CD14-positive monocyte (primary cell): ENCODE results near the gene MSI2. TPM values are rescaled to one million over a fixed set of nuclear protein-coding genes. Genes with fewer than 3 reads are reported as not detected.

Source experiments
- DNase-seq, 3 donors: peaks; one replicate each; pipeline ENCODE4 v3.0.0-alpha.2; 2011 to 2022
- H2AFZ ChIP-seq: 2 replicates; pipeline ENCODE4 v1.6.0; 2012; ENCODE audit warnings: mild to moderate bottlenecking, low read depth, low read length, inconsistent platforms; ENCODE audit not compliant: insufficient read depth, poor library complexity, severe bottlenecking
- H3K27ac ChIP-seq, 2 donors: 1 replicate in 1 of 2; 2 replicates in 1 of 2; pipeline ENCODE4 v1.5.1; 2012 to 2013; ENCODE audit warnings: low read length in 2 of 2, control low read depth in 1 of 2, inconsistent platforms in 1 of 2, low read depth in 1 of 2, mild to moderate bottlenecking in 1 of 2
- H3K27me3 ChIP-seq, 2 donors: one replicate each; pipeline versions ENCODE4 v1.6.0 to v1.6.1; 2011 to 2013; ENCODE audit warnings: low read length in 2 of 2; ENCODE audit not compliant: control insufficient read depth in 2 of 2, insufficient read depth in 2 of 2
- H3K36me3 ChIP-seq, 2 donors: replicated peaks in 1 of 2; 1 replicate in 1 of 2; 2 replicates in 1 of 2; pipeline versions ENCODE4 v1.5.1 to v1.6.1; 2012 to 2013; ENCODE audit warnings: low read length in 2 of 2, control low read depth in 1 of 2, inconsistent platforms in 1 of 2, mild to moderate bottlenecking in 1 of 2; ENCODE audit not compliant: insufficient read depth in 2 of 2, control insufficient read depth in 1 of 2
- H3K4me1 ChIP-seq, 2 donors: 1 replicate in 1 of 2; 2 replicates in 1 of 2; pipeline versions ENCODE4 v1.5.1 to v1.6.1; 2012 to 2013; ENCODE audit warnings: low read length in 2 of 2, control low read depth in 1 of 2, inconsistent platforms in 1 of 2, mild to moderate bottlenecking in 1 of 2, moderate library complexity in 1 of 2; ENCODE audit not compliant: insufficient read depth in 2 of 2, control insufficient read depth in 1 of 2
- H3K4me2 ChIP-seq: replicated peaks from 2 replicates; pipeline ENCODE3; 2012; ENCODE audit warnings: low read length, moderate library complexity, mild to moderate bottlenecking; ENCODE audit not compliant: poor library complexity, severe bottlenecking; ENCODE audit errors: extremely low read depth
- H3K4me3 ChIP-seq, 3 experiments: fragments of 200-600 bp in 1 of 3; sonication (generic) in 1 of 3; replicated peaks in 1 of 3; 1 replicate in 2 of 3; 2 replicates in 1 of 3; pipeline ENCODE4 v1.5.1; 2011 to 2013; ENCODE audit warnings: low read length in 3 of 3, mild to moderate bottlenecking in 3 of 3, control low read depth in 2 of 3, low read depth in 2 of 3, inconsistent platforms in 1 of 3, moderate library complexity in 1 of 3
- H3K79me2 ChIP-seq: 2 replicates; pipeline ENCODE4 v1.6.0; 2012; ENCODE audit warnings: mild to moderate bottlenecking, control low read depth, inconsistent platforms, low read length, moderate library complexity; ENCODE audit not compliant: insufficient read depth
- H3K9ac ChIP-seq: 2 replicates; pipeline ENCODE4 v1.6.0; 2017; ENCODE audit warnings: low read length, mild to moderate bottlenecking; ENCODE audit not compliant: insufficient read depth, poor library complexity, severe bottlenecking
- H3K9me3 ChIP-seq, 2 donors: replicated peaks in 1 of 2; 1 replicate in 1 of 2; 2 replicates in 1 of 2; pipeline versions ENCODE4 v1.5.1 to v1.6.1; 2012 to 2013; ENCODE audit warnings: low read length in 2 of 2, control low read depth in 1 of 2; ENCODE audit not compliant: control insufficient read depth in 1 of 2, insufficient read depth in 1 of 2
- H4K20me1 ChIP-seq: 2 replicates; pipeline ENCODE4 v1.6.0; 2012; ENCODE audit warnings: mild to moderate bottlenecking, low read length, control low read depth, moderate library complexity; ENCODE audit not compliant: insufficient read depth
- H3K27ac Mint-ChIP-seq, 7 donors: one replicate each; pipeline ENCODE4 v1.8.0; 2020; ENCODE audit warnings: mild to moderate bottlenecking in 7 of 7, mixed read lengths in 7 of 7, moderate library complexity in 6 of 7, inconsistent platforms in 2 of 7
- H3K27me3 Mint-ChIP-seq, 3 donors: one replicate each; pipeline ENCODE4 v1.8.0; 2021 to 2022; ENCODE audit warnings: low read depth in 3 of 3, mild to moderate bottlenecking in 3 of 3, mixed read lengths in 3 of 3, moderate library complexity in 3 of 3, inconsistent platforms in 1 of 3
- H3K36me3 Mint-ChIP-seq, 2 donors: one replicate each; pipeline ENCODE4 v1.8.0; 2020; ENCODE audit warnings: mixed read lengths in 2 of 2, inconsistent platforms in 1 of 2, mild to moderate bottlenecking in 1 of 2
- H3K4me1 Mint-ChIP-seq: one replicate; pipeline ENCODE4 v1.8.0; 2020; ENCODE audit warnings: mild to moderate bottlenecking, mixed read lengths
- H3K4me3 Mint-ChIP-seq, 2 donors: one replicate each; pipeline ENCODE4 v1.8.0; 2020; ENCODE audit warnings: mild to moderate bottlenecking in 2 of 2, mixed read lengths in 2 of 2, moderate library complexity in 1 of 2
- H3K9me3 Mint-ChIP-seq, 7 donors: one replicate each; pipeline ENCODE4 v1.8.0; 2020 to 2022; ENCODE audit warnings: mixed read lengths in 7 of 7, mild to moderate bottlenecking in 6 of 7, moderate library complexity in 6 of 7, inconsistent platforms in 2 of 7
- WGBS: methylation state at CpG from one replicate; pipeline ENCODE4 v1.1.5; 2013; ENCODE audit warnings: missing lambda C conversion rate; ENCODE audit not compliant: insufficient coverage; 5-methylcytosine and 5-hydroxymethylcytosine counted together
- intact Hi-C, 2 donors: fragments of 100-400 bp; cut with micrococcal nuclease; formaldehyde crosslinking; loops; one replicate each; pipeline versions ENCODE4 v1.15.0 to v1.15.1; 2023
- polyA plus RNA-seq, 3 donors: library from polyadenylated mRNA; depleted of rRNA in 1 of 3; unstranded in 2 of 3; stranded (reverse) in 1 of 3; fragments of 300-500 nt in 2 of 3; fragments of >200 nt in 1 of 3; fragmentation: Illumina TruSeq in 2 of 3; gene quantifications; 1 replicate in 2 of 3; 2 replicates in 1 of 3; pipeline ENCODE4 v1.2.3, GENCODE V29; 2012 to 2021
- TF ChIP-seq, protein P1 (sequence below): fragments of 200-600 bp; IDR thresholded peaks from one replicate; pipeline ENCODE4 v1.8.0; 2022; ENCODE audit warnings: antibody characterized with exemption, mild to moderate bottlenecking

MSI2 gene
- polyA plus RNA-seq, 3 donors, result 0.20 to 6.6 (median 0.37) TPM

DNA sequence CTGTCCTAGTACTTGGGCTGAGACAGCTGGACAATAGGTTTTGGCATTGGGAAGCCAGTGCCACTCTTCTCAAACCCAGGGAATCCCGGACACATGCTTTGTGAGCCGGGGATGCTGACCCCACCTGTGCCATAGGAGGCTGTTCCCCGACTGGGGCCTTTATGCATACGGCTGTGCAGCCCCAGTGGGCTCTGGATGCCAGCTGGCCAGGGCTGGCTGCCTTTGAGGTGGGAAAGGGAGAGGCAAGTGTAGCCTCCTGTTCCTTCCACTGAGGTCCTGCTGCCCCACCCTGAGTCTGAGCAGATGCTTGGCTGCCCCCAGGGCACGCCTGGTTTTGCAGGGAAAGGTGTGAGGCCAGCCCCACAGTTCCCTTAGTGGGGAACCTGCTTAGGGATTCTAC lies 383.1 kb downstream of the MSI2 start:
- TF ChIP-seq, protein P1, sequence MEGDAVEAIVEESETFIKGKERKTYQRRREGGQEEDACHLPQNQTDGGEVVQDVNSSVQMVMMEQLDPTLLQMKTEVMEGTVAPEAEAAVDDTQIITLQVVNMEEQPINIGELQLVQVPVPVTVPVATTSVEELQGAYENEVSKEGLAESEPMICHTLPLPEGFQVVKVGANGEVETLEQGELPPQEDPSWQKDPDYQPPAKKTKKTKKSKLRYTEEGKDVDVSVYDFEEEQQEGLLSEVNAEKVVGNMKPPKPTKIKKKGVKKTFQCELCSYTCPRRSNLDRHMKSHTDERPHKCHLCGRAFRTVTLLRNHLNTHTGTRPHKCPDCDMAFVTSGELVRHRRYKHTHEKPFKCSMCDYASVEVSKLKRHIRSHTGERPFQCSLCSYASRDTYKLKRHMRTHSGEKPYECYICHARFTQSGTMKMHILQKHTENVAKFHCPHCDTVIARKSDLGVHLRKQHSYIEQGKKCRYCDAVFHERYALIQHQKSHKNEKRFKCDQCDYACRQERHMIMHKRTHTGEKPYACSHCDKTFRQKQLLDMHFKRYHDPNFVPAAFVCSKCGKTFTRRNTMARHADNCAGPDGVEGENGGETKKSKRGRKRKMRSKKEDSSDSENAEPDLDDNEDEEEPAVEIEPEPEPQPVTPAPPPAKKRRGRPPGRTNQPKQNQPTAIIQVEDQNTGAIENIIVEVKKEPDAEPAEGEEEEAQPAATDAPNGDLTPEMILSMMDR, result no peak
- peaks cover 0 to 1% (median 0%) of the 10 kb centered on the region in 3 donors for H3K27me3 Mint-ChIP-seq
- no peaks in the 10 kb centered on the region for H3K27me3 ChIP-seq

DNA sequence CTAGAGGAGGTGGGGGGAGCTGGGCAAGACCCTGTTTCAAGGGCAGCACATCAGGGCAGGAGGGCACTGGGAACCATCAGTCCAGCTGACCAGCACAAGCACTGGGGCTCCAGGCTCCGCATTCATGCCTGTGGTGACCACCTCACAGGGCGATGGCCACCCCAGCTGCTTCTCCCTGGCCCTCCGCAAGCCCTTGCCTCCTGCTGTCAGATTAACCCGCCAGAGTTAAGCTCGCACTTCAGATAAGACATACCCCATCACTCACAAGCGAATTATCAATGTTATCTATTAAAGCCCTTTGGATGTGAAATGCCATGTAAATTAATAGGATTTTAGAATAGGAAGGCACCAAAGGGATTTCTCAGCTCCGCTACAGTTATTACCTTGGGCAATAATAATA lies 383.8 kb downstream of the MSI2 start:
- intact Hi-C loops, result no loop called here
- Histone ChIP-seq H3K27me3 (no peaks in the 10 kb centered on the region), H3K36me3 (no peaks in the 10 kb centered on the region), H3K79me2 (no peaks in the 10 kb centered on the region), H3K4me3 (no peak overlapping the region), H3K4me1 (no peaks in the 10 kb centered on the region), H3K9ac (no peak overlapping the region), H2AFZ (no peak overlapping the region), H3K27ac (no peak overlapping the region), H4K20me1 (no peaks in the 10 kb centered on the region), H3K9me3 (no peaks in the 10 kb centered on the region), H3K4me2 (no peak overlapping the region)
- Mint-ChIP-seq H3K27ac (peak overlapping the region in 1 of 7 donors; percentile 54), H3K4me3 (no peak overlapping the region), H3K27me3 (peaks cover 0 to 1% (median 0%) of the 10 kb centered on the region in 3 donors), H3K4me1 (peaks cover 2% of the 10 kb centered on the region), H3K36me3 (peaks cover 3 to 9% of the 10 kb centered on the region in 2 donors), H3K9me3 (no peaks in the 10 kb centered on the region)
- no peak for DNase-seq
- WGBS, result 62% methylated on average over 2 of the region's 7 CpGs
- TF ChIP-seq, protein P1, result no peak

More for the DNA sequence above, 383.1 kb downstream of the MSI2 start:
- H3K4me2 ChIP-seq, result no peak overlapping the region
- no peaks in the 10 kb centered on the region for H4K20me1 ChIP-seq
- WGBS, result 91% methylated on average over 5 of the region's 5 CpGs
- intact Hi-C loops, result no loop called here
- peaks cover 5% of the 10 kb centered on the region for H3K4me1 Mint-ChIP-seq
- no peak overlapping the region for H3K27ac ChIP-seq
- no peaks in the 10 kb centered on the region for H3K9me3 ChIP-seq
- no peak overlapping the region for H3K4me3 ChIP-seq
- no peak overlapping the region for H2AFZ ChIP-seq
- no peaks in the 10 kb centered on the region for H3K4me1 ChIP-seq
- no peak overlapping the region for H3K27ac Mint-ChIP-seq
- H3K36me3 Mint-ChIP-seq, result peaks cover 7% of the 10 kb centered on the region in 2 donors
- no peak overlapping the region for H3K4me3 Mint-ChIP-seq
- no peaks in the 10 kb centered on the region for H3K79me2 ChIP-seq
- no peaks in the 10 kb centered on the region for H3K36me3 ChIP-seq
- no peak for DNase-seq
- H3K9me3 Mint-ChIP-seq, result peaks cover 0 to 5% (median 1%) of the 10 kb centered on the region in 7 donors
- no peak overlapping the region for H3K9ac ChIP-seq
